ENCODE measurements around the gene ZIC1. TPM values are rescaled to one million over a fixed set of nuclear protein-coding genes. Genes with fewer than 3 reads are reported as not detected.

Gene ZIC1
- total and polyA plus RNA-seq, 2 of the 13 experiments (the other 11 are each of a cell fraction or from before 2014, with no cell fraction given), result not detected

GRCh38 chr3:147411815-147412241, 2.7 kb downstream of the ZIC1 start (continued):
- TF ChIP-seq CHD4 (IDR thresholded peaks at IDR 0.05; ENCODE audit: borderline replicate concordance, low read length), result no peak

GRCh38 chr3:147412261-147412916, 3.2 kb downstream of the ZIC1 start:
- H3K4me3 ChIP-seq (replicated peaks in 1 of 3; ENCODE audit: insufficient read depth in 1 of 3, low read depth in 2 of 3, low read length in 3 of 3), result no peak overlapping the region
- FAIRE-seq, result no peak
- no peaks in the 10 kb centered on the region for H3K9me3 ChIP-seq (ENCODE audit: low read length)
- intact Hi-C loops (cut with micrococcal nuclease; ENCODE audit: unreplicated experiment), result no loop called here
- peaks cover 0 to 10% of the 10 kb centered on the region in 2 experiments; a peak in 3 of 5 replicates for H3K27me3 ChIP-seq (ENCODE audit: control insufficient read depth in 1 of 2, insufficient read depth in 2 of 2, low read length in 2 of 2)
- no peak for ATAC-seq
- H3K36me3 ChIP-seq (replicated peaks in 1 of 2; ENCODE audit: control insufficient read depth in 1 of 2, insufficient read depth in 2 of 2, low read length in 2 of 2), result no peaks in the 10 kb centered on the region
- TF ChIP-seq ZNF780A (CRISPR knock-in tag; IDR thresholded peaks at IDR 0.05), result no peak
- no peak for TF ChIP-seq ZNF883 (CRISPR knock-in tag; IDR thresholded peaks at IDR 0.05; ENCODE audit: not compliant biosample characterization)
- no peak for TF ChIP-seq ZFP90 (CRISPR knock-in tag; IDR thresholded peaks at IDR 0.05; ENCODE audit: borderline replicate concordance)
- no peak for TF ChIP-seq IRX3 (CRISPR knock-in tag; IDR thresholded peaks at IDR 0.05; ENCODE audit: borderline replicate concordance, low read depth)
- TF ChIP-seq TRAFD1 (CRISPR knock-in tag; IDR thresholded peaks at IDR 0.05; ENCODE audit: borderline replicate concordance), result no peak
- TF ChIP-seq FIP1L1 (IDR thresholded peaks at IDR 0.05; ENCODE audit: borderline replicate concordance, insufficient read depth, low read depth, low read length), result no peak
- no peak for TF ChIP-seq MBD4 (IDR thresholded peaks at IDR 0.05; ENCODE audit: borderline replicate concordance, low read length)
- TF ChIP-seq SP140L (CRISPR knock-in tag; IDR thresholded peaks at IDR 0.05; ENCODE audit: borderline replicate concordance), result no peak
- no peak for TF ChIP-seq USF2 (IDR thresholded peaks at IDR 0.05; ENCODE audit: low read depth, low read length)
- no peak for TF ChIP-seq USF2 (CRISPR knock-in tag; IDR thresholded peaks at IDR 0.05; ENCODE audit: borderline replicate concordance)
- no peak for TF ChIP-seq CEBPB (IDR thresholded peaks at IDR 0.05; ENCODE audit: borderline replicate concordance, low read depth, low read length)
- no peak overlapping the region for H3K9ac ChIP-seq (ENCODE audit: insufficient read depth, low read depth, low read length)
- no peak overlapping the region for H3K4me2 ChIP-seq (ENCODE audit: low read depth, low read length)
- no peaks in the 10 kb centered on the region for H4K20me1 ChIP-seq (ENCODE audit: insufficient read depth, low read length)
- ChIA-PET POLR2A (no interaction called here), CTCF (ENCODE audit: low intra/inter-chr PET ratio, low total read pairs) (no interaction called here)
- 61% methylated on average over 32 of the region's 32 CpGs for WGBS (ENCODE audit: low lambda C conversion rate)
- in situ Hi-C loops (cut with HindIII; ENCODE audit: extremely low pct_ligation_motif_present, low pct_unique_long_range_greater_than_20kb), result no loop called here
- no peaks in the 10 kb centered on the region for H3K79me2 ChIP-seq (ENCODE audit: insufficient read depth, low read length)
- BruUV-seq (replicated peaks), result no TSS peak
- no peaks in the 10 kb centered on the region for H3K4me1 ChIP-seq (ENCODE audit: insufficient read depth, low read length)
- no peak for DNase-seq (ENCODE audit: low spot score)
- H3K27ac ChIP-seq (ENCODE audit: extremely low read length, insufficient read depth, low read length), result no peak overlapping the region
- H2AFZ ChIP-seq (ENCODE audit: low read length), result no peak overlapping the region
